ENCODE measurements around the gene TRIM58.

GRCh38 chr1:247841796-247842195, 15.2 kb upstream of the TRIM58 start, which contains the start of gene OR11L1:
- no peak for TF ChIP-seq EZH2 (IDR thresholded peaks at IDR 0.05; ENCODE audit: low read length)
- TF ChIP-seq, protein P1, sequence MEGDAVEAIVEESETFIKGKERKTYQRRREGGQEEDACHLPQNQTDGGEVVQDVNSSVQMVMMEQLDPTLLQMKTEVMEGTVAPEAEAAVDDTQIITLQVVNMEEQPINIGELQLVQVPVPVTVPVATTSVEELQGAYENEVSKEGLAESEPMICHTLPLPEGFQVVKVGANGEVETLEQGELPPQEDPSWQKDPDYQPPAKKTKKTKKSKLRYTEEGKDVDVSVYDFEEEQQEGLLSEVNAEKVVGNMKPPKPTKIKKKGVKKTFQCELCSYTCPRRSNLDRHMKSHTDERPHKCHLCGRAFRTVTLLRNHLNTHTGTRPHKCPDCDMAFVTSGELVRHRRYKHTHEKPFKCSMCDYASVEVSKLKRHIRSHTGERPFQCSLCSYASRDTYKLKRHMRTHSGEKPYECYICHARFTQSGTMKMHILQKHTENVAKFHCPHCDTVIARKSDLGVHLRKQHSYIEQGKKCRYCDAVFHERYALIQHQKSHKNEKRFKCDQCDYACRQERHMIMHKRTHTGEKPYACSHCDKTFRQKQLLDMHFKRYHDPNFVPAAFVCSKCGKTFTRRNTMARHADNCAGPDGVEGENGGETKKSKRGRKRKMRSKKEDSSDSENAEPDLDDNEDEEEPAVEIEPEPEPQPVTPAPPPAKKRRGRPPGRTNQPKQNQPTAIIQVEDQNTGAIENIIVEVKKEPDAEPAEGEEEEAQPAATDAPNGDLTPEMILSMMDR (optimal IDR thresholded peaks at IDR 0.05 in 1 of 3, IDR thresholded peaks at IDR 0.05 in 1 of 3, conservative IDR thresholded peaks at IDR 0.05 in 1 of 3; ENCODE audit: extremely low read depth in 1 of 3, insufficient read depth in 2 of 3, low read length in 3 of 3): no peak
